Fibroblast of upper back skin (primary cell): ENCODE measurements around the gene ATG5.
"Not testable (repeated sequence)": the region's sequence is repeated elsewhere in the genome, so short reads cannot be mapped to it uniquely, and the experiment has no call there.

Experiments
- DNase-seq: peaks from one replicate; pipeline ENCODE4 v3.0.0-alpha.2; 2013

Gene ATG5

DNA sequence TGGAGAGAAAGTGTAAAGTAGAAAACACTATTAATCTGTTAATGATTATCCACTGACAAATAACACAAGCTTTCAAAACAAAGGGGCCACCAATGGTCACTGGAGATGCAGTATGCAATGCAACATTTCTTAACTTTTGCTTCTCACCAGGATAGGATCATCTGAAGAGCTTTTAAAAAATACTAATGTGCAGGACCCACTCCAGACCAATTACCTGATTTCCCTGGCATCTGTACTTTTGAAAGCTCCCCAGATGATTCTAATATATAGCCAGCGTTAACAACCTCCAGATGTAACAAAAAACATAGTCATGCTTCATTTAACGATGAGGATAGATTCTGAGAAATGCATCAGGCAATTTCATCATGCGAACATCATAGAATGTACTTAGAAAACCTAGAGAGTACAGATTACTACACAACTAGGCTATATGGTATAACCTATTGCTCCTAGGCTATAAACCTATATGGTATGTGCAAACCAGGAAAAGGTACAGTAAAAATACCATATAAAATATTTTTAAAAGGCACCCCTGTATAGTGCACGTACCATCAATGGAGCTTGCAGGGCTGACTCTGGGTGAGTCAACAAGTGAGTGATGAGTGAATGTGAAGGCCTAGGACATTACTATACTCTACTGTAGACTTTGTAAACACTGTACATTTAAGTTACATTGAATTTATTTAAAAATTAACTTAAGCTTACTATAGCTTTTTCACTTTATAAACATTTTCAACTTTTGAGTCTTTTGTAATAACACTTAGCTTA is 69.2 kb downstream of the ATG5 start:
- peak; percentile 90 for DNase-seq

- DNase-seq, result no peak
These were observed 70.3 kb downstream of the ATG5 start for GRCh38 chr6:106255306-106255705.

DNA sequence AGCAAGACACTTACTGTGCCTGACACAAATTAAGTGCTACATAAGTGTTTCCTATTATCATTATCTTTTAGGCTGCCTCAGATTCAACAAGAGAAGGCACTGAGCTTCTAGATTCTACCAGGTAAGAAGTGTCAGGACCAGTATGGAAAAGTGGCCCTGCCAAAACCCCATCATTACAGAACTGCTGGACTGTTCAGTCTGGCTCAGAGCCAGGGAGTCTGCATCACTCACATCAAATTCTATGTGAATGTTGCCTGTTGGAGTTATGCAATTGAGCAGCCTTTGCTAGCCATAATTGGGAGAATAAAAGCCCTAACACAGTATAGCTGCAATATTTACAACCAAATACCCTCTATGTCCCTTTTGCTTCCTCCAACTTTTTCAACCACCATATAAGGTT is 70.9 kb downstream of the ATG5 start:
- peak; percentile 89 for DNase-seq

- peak; percentile 85 for DNase-seq
These were observed 71.8 kb downstream of the ATG5 start for GRCh38 chr6:106253731-106254130.

- peak; percentile 92 for DNase-seq
These were observed 72.4 kb downstream of the ATG5 start for GRCh38 chr6:106253172-106253571.

DNA sequence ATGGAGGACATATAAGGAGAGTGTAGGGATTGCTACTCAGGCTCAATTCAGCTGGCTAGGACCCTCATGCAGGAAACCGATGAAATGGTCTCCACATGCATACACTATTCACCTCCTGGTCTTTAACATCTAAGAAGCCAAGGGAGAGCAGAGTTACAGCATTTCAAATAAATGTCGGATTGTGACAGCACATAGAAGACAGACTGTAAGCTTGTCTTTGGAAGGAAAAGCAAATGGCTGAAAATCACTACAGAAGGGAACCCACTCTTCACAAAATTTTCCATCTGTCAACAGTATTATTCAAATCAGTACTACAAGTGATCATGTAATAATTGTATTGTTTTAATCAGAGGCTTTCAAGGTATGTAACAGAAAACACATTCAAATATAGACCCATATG is 72.9 kb downstream of the ATG5 start:
- DNase-seq, result no peak

GRCh38 chr6:106251531-106252255 is 73.9 kb downstream of the ATG5 start:
- DNase-seq, result peak; percentile 44

- DNase-seq, result no peak
These were observed 74.6 kb downstream of the ATG5 start for GRCh38 chr6:106250953-106251352.

- DNase-seq, result no peak
These were observed 75.9 kb downstream of the ATG5 start for GRCh38 chr6:106249658-106250057.

DNA sequence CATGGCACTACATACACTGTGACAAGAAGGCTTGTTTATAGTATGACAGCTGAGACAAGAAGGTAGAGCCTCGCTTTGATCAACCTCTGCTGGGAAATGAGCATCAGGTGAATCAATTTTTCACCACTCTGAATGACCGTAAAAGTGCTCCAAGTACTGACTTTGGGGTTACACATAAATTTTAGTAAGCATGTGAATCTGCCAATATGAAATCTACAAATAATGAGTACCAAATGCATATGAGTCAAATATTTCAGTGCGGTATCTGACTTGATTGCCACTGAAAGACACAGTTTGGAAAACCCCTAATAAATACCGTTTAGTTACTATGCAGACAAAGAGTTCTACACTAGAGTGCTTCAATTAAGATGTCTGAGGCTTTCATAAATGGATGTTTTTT is 77.8 kb downstream of the ATG5 start:
- DNase-seq, result peak; percentile 37

DNA sequence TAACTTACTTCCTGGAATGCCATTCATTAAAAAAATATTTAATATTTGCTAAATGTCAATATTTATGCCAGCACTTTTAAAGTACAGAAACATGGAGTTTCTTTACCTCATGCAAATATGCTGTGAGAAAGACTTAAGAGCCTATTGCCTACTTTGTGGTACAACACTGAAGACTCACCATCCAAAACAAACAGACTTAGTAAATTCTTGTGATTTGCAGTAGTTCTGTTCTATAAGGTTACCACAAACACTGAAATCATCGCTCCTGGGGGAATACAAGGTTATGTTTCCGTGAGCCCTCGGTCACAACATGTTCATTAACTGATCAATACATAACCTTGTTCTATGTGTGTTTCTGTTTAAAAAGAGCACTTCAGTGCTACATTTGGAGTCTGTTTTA is 78.3 kb downstream of the ATG5 start:
- peak; percentile 61 for DNase-seq

DNA sequence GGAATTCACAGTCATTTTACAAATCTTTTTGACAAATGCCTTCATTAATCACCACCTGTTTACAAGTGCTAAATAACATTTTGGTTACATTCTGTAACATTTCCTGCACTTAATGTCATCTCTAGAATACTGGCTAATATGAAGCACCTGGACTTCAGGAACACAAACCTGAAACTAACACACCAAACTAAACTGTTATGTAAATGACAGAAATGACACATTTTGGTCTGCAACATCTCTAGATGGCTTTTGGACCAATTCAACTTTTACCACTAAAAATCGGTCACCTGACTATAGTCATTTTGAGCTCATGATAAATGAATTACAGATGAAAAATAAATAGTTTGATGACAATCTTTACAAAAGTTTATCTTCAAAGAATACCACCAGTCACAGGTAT is 80.6 kb downstream of the ATG5 start:
- no peak for DNase-seq

- no peak for DNase-seq
These were observed 81.0 kb downstream of the ATG5 start for GRCh38 chr6:106244521-106244920.

GRCh38 chr6:106243261-106243660 is 82.3 kb downstream of the ATG5 start:
- DNase-seq, result no peak

- DNase-seq, result no peak
These were observed 84.1 kb downstream of the ATG5 start for GRCh38 chr6:106241498-106241897.

DNA sequence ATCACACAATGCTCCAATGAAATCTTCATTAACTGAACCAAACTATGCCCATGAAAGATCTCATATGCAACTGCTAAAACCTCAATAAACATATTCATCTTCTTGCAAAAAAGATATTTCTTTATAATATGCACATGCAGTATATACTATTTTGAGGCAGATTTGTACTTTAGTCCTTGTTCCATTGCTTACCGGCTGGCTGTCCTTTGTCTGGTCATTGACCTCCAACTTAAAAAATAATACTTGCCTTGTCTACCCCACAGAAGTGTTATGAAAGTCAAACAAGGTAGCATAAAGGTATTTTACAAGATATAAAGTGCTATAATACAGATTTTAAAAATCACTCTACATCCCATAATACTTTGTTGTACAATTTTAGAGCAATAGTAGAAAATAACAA is 88.3 kb downstream of the ATG5 start:
- no peak for DNase-seq

- not testable (repeated sequence) for DNase-seq
These were observed 95.6 kb downstream of the ATG5 start for GRCh38 chr6:106229876-106230445.

- DNase-seq, result no peak
These were observed 97.7 kb downstream of the ATG5 start for GRCh38 chr6:106227612-106228507.

- no peak for DNase-seq
These were observed 98.9 kb downstream of the ATG5 start for GRCh38 chr6:106226676-106227075.

GRCh38 chr6:106225581-106225980 is 100.0 kb downstream of the ATG5 start:
- no peak for DNase-seq

GRCh38 chr6:106223300-106223930 is 102.1 kb downstream of the ATG5 start:
- peak; percentile 77 for DNase-seq

DNA sequence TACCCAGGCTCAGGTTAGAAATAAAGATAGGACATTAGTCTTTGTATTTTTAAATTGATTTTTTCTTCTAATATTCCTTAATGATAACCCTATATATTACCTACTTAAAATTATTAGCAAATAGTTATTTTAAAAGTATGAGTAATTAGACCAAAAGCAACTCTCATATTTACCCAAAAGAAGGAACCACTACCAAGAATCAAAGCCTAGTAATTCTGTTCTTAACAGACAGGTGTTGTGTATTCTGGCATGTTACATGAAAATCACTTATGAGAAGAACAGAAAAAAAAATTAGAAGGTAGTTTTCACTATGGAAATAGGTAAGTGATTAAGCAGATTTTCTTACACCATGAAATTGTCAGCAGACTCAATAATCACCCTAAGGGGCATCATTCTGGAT is 105.1 kb downstream of the ATG5 start:
- DNase-seq, result no peak

DNA sequence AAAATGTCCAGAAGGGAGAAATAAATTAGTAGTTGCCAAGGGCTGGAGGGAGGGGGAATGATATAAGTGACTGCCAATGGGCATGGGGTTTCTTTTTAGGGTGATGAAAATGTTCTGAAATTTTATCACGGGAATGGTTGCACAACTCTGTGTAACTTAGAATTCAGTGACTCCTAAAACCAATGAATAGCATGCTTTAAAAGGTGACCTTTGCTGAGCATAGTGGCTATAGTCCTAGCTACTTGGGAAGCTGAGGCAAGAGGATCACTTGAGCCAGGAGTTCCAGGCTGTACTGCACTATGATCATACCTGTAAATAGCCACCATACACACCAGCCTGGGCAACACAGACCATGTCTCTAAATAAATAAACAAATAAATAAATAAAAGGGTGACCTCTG is 109.0 kb downstream of the ATG5 start:
- no peak for DNase-seq
